GM19438 (cell line): ENCODE results near the gene TCF25.
"Not testable (repeated sequence)": the region's sequence is repeated elsewhere in the genome, so short reads cannot be mapped to it uniquely, and the experiment has no call there.

ENCODE experiments used
- ATAC-seq: cut with Tn5 transposase; IDR thresholded peaks from one replicate; pipeline ENCODE4 v1.9.1; 2021; ENCODE audit warnings: low read depth; ENCODE audit not compliant: unreplicated experiment

Gene TCF25

DNA sequence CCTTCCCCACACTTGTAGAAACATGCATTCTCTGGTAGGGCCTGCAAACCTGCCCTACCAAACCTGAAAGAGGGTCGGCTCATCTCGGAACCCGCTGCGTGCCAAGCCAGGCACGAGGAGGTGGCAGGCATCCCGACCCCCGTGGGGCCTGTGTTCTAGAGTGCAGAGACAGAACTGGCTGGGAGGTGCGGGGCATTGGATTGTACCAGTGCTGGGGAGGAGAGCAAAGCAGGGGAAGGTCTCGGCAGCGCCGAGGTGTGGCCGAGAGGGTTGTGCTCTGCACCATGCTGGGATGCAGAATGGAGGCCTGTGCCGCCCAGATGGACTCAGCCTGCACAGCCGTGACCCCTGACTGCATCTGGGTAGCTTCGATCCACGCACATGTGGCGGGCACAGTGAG lies 27.5 kb downstream of the TCF25 start:
- ATAC-seq, result no peak

DNA sequence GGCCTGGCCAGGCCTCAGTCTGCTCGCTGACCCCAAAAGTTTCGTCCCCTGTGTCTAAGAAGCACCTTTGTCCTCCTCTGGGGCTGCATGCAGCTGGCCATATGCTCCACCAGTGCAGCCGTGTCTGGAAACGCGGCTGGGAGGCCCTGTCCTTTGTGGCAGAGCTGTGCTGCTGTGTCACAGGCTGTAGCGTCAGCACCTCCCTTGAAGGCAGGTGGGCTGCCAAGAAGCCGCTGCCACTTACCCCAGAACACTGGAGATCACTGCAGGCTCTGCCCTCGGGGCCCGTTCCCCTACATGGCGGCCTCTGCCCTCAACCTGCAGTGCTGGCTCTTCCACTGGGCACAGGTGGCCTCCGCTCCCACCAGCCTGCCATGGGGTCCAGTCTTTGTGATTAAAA lies 29.6 kb downstream of the TCF25 start:
- no peak for ATAC-seq

DNA sequence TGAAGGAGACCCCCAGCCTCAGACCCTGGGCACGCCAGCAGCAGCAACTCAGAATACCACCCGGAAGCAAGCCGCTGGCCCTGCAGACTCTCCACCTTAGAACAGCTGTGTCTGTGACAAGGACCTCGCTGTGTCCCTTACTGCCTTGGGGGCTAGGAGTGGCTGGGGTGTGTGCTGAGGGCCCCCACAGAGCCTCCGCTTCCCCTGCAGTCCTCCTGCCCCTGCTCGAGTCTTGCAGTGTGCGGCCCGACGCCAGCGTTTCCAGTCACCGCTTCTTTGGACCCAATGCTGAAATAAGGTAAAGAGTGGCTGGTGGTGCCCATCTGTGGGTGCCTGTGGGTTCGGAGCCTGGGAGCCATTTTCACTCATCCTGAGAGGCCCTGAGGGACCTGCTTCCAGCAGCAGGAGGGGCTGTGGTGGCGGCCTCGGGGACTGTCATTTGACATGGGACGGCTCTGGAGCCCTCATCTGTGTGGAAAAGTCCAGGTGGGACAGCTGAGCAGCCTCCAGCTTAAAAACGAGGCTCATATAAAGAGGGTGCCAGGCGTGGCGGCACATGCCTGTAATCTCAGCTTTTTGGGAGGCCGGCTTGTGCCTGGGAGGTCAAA lies 30.6 kb downstream of the TCF25 start:
- ATAC-seq, result no peak

DNA sequence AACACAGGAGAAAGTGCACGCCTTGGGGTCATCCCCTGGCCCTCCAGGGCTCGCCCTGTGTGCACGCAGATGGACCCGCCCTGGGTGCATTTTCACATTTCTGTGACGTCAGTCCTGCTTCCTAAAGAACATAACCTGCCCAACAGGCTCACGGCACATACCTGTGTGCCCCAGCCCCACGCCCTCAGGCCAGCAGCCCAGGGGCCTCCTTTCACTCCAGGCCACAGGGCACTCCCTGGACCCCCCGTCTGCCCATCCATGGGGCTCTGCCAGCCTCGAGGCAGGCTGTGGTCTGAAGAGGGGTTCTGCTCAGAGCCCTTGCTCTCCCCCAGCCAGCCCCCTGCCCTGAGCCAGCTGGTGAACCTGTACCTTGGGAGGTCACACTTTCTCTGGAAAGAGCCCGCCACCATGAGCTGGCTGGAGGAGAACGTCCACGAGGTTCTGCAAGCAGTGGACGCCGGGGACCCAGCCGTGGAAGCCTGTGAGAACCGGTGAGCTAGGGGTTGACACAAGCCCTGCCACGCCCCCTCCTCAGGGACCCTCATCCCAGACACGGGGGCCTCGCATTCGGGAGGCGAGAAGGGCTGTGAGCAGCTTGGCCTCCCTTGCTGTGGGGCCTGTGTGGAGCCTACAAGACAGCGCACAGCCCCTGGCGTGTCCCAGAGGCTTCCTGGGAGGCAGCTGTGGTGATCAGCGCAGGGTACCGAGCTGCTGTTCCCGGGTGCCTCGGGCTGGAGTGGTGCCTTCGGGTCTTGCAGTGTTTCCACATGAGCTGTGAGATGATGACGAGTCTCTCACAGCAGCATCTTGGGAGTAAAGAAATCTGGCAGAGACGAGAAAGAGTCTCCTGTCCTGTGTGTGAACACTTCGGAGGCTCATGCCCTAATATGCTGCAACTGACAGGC lies 31.5 kb downstream of the TCF25 start:
- no peak for ATAC-seq

DNA sequence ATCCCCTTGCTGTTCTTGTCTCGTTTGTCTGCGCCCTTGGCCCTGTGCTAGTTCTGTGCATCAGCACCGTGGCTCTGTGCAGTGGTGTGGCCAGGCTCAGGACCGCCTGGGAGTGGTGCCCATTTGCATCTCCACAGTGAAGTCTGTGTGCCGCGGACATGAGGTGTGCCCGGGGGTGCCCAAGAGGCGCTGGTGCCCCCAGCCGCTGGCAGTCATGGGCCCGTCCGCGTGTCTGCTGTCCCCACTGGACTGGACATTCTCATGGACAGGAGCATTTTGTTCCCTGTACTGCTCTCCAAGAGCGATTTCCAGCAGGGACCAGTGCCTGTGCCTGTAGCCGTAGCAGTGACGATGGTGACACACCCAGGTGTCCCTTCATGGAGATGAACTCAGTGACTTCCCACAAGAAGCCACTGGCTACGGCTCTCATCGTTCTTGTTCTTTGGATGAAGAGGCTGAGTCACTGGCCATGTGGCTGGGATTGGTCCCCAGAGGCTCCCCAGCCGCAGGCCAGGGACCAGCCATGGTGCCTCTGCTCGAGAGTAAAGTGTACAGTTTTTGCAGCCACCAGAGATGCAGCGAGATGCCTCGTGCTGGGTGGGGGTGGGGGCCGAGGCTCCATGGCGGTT lies 32.2 kb downstream of the TCF25 start:
- no peak for ATAC-seq

DNA sequence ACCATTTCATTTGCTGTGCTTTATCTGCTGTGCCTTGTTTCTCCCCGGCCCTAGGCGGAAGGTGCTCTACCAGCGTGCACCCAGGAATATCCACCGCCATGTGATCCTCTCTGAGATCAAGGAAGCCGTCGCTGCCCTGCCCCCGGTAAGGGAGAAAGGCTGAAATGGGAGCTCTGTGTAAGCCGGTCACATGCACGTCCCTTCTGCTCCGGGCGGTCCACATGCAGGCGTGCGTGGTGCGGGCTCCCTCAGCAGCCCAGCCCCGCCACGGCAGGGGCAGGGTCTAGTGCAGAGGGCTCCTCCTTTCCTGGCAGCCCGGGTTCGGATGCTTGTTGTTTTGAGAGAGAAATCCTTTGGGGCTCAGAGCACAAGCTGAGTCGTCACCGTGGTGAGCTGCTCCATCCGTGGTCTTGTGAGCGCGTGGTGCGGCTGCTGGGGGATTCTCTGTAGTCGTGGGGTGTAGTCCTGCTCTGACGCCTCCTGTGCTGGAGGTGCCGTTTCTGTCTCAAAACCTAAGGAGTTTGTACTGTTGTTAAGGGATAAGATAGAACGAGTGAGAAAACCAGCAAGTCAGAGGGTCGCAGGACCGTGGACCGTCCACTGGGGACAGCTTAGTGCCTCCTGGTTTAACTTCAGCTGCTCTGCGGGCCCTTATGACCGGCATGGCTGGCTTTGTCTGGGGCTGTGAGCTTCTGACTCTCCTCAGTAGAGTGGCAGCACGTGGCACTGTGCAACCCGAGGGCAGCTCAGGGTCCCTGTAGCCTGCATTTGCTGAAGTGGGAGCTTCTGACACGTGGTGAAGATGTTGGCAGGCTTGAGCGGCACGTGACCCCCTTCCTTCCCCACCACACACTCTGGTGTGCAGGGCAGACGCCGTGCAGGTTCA lies 33.0 kb downstream of the TCF25 start:
- no peak for ATAC-seq

DNA sequence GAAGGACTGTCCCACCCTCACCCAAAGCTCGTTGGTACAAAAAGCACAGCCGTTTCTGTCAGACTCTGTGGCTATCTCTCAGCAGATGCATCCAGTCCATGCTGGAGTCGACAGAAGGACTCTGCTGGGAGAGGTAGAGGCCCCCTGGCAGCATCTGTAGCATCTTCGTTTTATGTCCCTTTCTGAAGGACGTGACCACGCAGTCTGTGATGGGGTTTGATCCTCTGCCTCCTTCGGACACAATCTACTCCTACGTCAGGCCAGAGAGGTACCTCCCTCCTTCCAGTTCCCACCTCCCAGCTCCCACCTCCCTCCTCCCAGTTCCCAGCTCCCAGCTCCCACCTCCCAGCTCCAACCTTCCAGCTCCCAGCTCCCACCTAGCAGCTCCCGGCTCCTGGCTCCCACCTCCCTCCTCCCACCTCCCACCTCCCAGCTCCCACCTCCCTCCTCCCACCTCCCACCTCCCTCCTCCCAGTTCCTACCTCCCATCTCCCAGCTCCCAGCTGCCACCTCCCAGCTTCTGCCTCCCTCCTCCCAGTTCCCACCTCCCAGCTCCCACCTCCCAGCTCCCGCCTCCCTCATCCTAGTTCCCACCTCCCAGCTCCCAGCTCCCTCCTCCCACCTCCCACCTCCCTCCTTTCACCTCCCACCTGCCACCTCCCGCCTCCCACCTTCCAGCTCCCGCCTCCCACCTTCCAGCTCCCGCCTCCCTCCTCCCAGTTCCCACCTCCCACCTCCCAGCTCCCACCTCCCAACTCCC lies 33.8 kb downstream of the TCF25 start:
- ATAC-seq, result no peak

DNA sequence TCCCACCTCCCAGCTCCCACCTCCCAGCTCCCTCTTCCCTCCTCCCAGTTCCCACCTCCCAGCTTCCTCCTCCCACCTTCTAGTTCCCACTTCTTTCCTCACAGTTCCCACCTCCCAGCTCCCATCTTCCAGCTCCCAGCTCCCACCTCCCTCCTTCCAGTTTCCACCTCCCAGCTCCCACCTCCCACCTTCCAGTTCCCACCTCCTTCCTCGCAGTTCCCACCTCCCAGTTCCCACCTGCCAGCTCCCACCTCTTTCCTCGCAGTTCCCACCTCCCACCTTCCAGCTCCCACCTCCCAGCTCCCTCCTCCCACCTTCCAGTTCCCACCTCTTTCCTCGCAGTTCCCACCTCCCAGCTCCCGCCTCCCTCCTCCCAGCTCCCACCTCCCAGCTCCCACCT lies 34.8 kb downstream of the TCF25 start:
- ATAC-seq, result no peak

DNA sequence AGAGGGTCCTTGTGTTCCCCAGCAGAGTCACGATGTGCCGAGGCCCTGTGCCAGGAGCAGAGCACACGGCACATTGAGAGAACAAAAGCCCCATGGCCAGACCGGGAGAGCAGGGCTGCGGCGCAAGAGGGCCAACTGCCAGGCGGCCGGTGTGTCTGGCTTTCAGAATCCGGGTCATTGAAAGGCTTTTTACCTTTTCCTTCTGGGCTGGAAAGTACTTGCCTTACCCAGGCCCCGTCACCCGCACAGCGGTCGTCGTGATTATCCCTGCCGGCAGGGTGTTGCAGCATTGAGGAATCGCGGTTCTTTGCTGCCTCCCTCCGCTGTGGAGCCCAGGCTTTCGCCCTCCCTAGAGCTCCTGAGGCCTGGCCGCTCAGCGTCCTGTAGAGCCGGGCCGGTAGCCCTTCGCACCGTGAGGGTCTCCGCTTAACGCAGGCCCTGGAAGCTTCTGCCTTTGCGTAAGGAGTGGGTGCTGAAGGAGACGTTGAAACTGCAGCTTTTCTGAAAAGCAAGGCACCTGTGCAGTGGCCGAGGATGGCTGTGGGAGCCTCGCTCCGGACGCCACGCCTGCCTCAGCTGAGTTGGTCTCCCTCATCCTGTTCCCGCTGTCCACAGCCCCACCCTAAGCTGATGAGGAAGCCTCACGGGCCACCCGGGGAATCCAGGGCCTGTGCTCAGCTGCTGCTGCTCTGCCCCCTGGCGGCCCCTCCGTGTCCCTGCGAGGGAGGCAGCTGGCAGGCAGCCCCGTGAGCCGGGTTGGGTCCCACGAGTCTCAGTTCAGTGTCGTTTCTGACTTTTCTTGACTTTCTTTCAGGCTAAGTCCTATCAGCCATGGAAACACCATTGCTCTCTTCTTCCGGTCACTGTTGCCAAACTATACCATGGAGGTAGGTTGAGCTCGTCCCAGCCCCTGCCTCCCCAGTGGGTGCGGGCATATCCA lies 36.7 kb downstream of the TCF25 start:
- no peak for ATAC-seq

DNA sequence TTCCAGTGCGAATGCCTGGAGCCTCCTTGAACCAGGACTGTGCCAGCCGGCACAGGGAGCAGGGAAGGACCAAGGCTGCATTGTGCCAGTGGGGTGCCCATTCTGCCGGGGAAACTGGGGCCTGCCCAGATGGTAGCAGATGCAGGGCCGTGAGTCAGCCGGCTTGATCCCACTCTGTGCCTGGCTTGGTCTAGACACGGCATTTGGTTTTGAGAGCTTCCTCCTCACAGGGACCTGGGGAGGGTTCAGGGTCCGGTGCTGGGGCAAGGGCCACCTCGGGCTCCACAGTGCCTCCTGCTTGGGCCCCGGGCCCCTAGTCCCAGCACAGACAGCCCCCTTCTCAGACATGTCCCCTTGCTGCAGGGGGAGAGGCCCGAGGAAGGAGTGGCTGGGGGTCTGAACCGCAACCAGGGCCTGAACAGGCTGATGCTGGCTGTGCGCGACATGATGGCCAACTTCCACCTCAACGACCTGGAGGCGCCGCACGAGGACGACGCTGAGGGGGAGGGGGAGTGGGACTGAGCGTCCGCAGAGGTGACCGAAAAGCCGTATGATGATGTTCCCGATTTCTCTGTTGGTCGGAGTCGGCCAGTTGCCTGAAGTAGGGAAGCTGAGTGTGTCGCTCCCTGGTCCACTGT lies 37.4 kb downstream of the TCF25 start:
- ATAC-seq, result no peak

DNA sequence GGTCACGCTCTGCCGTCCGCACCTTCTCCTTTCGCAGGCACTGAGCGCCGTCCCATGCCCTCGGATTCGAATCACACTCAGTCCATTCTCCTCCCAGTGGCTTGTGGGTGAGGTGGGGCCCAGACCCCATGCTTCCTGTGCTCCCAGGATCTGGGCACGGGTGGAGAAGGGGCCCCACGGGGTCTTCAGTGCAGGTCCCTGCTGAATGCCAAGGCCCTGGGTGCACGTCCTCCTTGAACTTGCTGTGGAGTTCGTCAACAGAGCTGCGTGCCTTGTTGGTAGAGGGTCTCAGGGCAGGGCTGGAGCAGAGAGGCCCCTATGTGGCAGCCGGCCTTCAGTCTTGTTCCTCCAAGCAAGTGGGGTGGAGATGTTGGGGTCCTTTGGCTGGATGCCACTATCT lies 38.0 kb downstream of the TCF25 start:
- ATAC-seq, result no peak

DNA sequence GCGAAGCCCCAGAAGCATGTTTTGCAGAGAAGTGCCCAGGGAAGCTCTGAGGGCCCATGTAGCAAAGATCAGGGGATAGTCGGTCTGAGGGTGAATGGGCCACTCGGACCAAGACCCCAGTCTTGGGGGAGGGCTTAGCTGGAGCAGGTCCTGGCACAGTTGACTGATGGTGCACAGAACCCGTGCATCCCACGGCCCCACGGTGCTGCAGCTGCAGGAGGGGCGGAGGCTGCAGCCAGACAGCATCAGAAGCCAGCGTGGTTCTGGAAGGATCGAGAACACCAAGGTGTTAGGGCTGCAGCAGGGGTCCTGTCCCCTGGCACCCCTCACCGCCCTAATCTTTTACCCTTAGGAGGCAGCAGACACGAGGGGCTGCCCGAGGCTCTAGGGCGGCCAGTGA lies 38.8 kb downstream of the TCF25 start:
- ATAC-seq, result no peak

DNA sequence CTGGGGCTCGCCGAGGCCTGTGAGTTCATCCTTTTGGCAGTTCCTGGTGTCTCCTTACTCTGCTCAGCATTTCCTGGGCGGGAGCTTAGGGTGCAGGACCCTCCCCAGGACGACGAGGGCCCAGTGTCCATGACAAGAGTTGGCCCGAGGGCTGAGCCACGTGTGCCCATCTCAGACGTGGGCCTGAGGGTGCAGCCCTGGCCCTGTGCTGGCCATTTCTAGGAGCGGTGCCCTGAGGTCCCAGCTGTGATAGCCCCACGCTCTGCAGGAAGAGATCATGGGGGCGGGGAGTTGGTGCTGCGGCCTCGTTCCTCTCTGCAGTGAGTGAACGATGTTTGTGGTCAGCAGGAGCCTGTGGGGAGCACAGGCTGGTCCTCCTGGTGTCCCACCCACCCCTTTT lies 39.2 kb downstream of the TCF25 start:
- ATAC-seq, result no peak

DNA sequence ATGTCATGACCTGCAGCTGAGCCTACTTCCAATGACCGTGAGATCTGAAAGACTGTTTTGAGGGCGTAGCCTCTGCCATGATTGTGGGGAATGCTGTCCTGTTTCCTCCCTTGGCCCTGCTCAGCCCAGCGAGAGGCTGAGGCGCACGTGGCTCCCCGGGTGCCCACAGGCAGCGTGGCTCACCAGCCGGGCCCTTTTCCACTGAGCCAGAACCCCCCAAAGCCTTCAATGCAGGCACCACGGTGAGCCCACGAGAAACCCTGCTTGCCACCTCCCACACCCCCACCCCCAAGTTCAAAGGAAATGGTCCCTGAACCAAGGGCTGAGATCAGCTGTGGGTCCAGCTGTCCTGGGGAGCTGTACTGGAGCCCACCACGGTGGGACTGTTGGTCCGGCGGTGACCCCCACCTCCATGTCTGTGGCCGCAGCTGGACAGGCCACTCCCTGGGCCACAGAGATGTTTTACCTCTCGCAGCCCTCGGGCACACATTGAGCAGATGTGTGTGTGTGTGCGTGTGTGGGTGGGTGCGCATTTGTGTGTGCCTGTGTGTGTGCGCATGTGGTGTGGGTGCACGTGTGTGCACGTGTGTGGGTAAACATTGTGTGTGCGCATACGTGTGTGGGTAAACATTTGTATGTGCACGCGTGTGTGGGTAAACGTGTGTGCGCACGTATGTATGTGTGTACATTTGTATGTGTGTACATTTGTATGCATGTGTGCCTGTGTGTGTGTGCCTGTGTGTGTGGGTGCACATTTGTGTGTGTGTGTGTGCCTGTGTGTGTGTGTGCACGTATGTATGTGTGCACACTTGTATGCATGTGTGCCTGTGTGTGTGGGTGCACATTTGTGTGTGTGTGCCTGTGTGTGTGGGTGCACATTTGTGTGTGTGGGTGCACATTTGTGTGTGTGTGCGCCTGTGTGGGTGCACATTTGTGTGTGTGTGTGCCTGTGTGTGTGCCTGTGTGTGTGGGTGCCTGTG lies 40.3 kb downstream of the TCF25 start:
- no peak for ATAC-seq

DNA sequence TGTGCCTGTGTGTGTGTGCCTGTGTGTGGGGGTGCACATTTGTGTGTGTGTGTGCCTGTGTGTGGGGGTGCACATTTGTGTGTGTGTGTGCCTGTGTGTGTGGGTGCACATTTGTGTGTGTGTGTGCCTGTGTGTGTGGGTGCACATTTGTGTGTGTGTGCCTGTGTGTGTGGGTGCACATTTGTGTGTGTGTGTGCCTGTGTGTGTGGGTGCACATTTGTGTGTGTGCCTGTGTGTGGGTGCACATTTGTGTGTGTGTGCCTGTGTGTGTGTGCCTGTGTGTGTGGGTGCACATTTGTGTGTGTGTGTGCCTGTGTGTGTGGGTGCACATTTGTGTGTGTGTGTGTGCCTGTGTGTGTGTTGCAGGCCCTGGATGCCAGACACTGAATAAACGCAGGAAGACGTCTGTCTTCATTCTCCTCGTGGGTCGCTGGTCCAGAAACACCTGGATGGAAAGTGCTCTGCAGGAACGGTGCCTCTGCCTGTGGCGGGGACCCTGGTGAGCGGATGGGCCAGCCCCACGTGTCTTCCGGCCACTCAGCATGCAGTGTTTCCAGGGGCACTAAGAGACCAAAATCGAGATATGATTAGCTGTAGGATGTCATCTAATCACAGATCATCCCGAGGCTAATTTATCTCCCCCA lies 41.4 kb downstream of the TCF25 start:
- ATAC-seq, result not testable (repeated sequence)

DNA sequence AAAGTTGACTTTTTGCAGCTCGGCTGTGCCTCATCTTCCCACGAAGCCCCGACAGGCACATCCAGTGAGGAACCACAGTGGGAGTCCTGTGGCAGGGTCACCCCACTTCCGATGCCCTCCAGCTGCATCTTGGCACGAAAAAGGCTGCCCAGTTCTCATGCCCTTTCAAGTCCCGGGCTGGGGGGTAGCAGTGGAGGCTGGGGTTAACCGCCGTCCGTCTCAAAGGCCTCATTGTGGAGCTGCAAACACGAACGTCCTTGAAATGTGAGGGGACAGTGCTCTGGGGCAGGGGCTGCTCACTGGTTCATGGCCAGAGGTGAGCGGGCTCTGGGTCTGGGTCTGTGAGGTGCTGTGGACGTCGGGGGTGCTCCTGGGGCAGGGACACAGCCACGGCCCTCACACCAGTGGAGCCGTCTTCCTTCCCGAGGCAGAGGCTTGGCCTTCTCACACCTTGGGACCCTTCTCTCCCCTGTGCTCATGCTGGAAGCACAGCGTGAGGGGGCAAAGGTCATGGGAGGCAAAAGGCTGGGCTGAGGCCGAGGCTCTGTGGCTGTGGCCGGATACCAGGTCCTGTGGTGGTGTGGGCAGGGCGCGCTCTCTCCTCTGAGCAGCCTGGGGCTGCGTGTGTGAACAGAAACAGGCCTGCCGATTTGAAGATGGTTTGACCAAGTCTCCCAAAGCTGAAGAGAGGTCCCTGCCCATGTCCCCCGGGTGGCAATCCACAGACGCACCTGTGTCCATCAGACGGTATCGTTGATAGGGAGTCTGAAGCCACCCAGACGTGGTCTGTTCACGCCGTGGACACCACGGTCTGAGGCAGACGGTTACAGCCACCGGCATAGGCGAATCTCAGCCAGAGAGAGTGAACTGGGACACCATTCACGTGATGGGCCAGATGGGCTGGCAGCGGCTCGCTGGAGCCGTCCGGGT lies 42.2 kb downstream of the TCF25 start:
- ATAC-seq, result no peak
